Fibroblast of the conjunctiva (primary cell): ENCODE results near the gene PRPF18.

ENCODE experiments used
- DNase-seq: peaks from one replicate; pipeline ENCODE4 v3.0.0-alpha.2; 2010; ENCODE audit warnings: low read depth

Gene PRPF18

DNA sequence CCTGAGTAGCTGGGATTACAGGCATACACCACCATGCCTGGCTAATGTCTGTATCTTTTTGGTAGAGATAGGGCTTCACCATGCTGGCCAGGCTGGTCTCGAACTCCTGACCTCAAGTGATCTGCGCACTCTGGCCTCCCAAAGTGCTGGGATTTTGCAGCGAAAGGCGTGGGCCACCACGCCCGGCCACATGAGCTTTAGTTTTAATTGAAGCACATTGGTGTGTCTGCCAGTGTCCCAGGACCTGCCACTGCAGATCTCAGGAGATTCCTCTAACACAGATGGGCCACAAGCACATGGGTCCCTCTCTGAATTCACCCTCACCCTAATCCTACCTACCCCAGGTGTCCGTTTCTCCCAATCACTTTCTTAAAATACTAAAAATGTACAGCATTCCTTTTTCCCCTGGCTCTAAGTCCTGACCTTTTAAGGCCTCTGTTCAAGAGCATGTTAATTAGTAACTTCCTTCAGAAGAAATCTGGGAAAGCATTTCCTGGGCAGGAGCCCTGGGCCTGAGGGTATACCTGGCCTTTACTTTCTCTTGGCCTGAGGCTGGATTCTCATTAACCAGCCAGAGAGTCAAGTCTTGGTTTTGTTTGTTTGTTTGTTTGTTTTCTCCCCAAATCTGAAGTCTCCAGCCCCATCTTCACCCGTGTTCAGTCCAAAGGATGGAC lies 82.6 kb downstream of the PRPF18 start:
- no peak for DNase-seq

GRCh38 chr10:13669901-13670300 lies 83.1 kb downstream of the PRPF18 start:
- DNase-seq: no peak

DNA sequence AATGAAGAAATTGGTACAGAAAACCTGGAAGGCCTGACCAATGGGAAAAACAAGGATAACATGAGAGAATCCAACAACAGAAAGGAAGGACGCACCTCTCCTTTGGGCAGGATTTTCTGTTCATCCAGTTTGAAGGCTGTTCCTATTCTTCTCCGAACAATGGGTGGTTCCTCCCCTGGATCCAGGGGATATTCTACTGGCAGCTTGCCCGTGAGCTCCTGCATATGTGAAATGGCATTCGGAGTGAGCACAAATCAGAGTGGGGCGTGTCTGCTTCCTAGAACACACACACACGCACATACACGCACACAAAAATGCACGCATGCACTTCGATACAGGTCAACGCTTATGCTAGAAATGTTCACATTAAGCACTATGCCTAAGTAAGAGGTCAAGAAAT lies 83.5 kb downstream of the PRPF18 start:
- DNase-seq: no peak

- DNase-seq: no peak
Observed at GRCh38 chr10:13671904-13672303, 85.1 kb downstream of the PRPF18 start.

- no peak for DNase-seq
Observed at GRCh38 chr10:13672548-13672947, 85.8 kb downstream of the PRPF18 start.

DNA sequence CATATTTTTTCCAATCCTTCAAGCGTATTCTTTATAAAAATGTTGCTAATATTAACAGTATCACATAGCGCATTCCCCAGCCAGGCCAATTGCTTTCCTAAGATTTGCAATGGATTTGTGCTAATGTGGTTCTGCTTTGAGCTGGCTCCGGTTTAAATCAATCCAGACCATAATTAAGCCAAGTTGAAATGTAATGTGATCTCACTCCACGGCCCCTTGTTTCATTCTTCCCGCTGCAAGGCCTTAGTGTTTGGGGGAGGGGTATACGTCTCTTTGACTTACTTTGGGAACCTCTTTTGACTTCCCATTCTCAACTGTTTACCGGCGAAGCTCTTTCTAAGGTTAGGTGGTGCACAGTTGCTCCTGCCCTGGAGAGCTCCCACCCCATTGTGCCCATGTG lies 86.4 kb downstream of the PRPF18 start:
- DNase-seq: no peak

DNA sequence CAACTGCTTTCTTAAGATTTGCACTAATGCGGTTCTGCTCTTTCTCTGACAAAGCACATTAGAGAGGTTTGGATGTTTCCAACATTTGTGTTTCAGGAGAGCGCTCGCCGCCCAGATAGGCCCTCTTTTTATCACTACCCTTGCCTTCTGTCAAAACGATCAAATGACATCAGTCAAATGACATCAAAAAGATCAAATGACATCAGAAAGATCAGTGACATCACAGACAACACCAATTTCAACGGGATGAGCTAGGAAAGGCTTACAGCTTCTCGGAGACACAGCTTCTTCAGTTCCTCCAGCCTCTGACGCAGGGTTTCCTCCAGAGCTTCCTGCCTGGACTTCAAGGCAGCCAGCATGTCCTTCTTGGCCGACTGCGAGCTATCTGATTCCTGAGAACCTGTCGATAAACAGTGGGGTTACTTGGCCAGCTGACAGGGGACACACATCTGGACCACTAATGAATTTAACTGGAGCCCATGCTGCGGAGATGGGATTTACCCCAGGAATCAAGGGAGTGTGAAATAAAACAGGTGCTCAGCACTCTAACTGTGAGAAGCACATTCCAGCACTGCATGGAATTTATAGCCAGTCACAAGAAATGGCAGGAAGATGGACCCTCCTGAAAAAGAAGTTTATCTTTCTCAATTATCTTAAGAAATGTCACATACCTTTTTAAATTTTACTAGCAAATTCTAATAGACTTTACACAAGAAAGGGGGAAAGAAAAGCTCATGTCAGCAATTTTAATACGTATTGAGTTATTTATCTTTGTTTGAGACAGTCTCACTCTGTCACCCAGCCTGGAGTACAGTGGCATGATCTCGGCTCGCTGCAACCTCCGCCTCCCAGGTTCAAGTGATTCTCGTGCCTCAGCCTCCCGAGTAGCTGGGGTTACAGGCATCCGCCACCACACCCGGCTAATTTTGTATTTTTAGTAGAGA lies 88.2 kb downstream of the PRPF18 start:
- no peak for DNase-seq

- DNase-seq: no peak
Observed at GRCh38 chr10:13678101-13678843, 91.5 kb downstream of the PRPF18 start.
